OCI-M1 (cell line): ENCODE data around the gene PAN3.
"Not testable (repeated sequence)": the region's sequence is repeated elsewhere in the genome, so short reads cannot be mapped to it uniquely, and the experiment has no call there.

ENCODE experiments used
- DNase-seq: peaks from one replicate; lab custom pipeline; 2025; lab: John Stamatoyannopoulos, UW

The PAN3 gene

GRCh38 chr13:28138012-28138755 is at the start of gene PAN3:
TSS of gene PAN3 (plus strand) at chr13:28138545. CDS start at chr13:28138658, 113 bp downstream.
- DNase-seq: peak; percentile 88

- DNase-seq: no peak
These were observed 49.3 kb upstream of the PAN3 start for GRCh38 chr13:28089065-28089464.

GRCh38 chr13:28092431-28092830 is 45.9 kb upstream of the PAN3 start:
- no peak for DNase-seq

- DNase-seq: peak; percentile 76
These were observed 44.5 kb upstream of the PAN3 start for GRCh38 chr13:28093881-28094280.

GRCh38 chr13:28094306-28094705 is 44.0 kb upstream of the PAN3 start:
- peak; percentile 81 for DNase-seq

GRCh38 chr13:28097503-28097902 is 40.8 kb upstream of the PAN3 start:
- no peak for DNase-seq

GRCh38 chr13:28099396-28100149 is 38.8 kb upstream of the PAN3 start:
- no peak for DNase-seq

- no peak for DNase-seq
These were observed 37.9 kb upstream of the PAN3 start, which contains the start of gene FLT3 for GRCh38 chr13:28100150-28101121. TSS of gene FLT3 (minus strand) at chr13:28100576. CDS start at chr13:28100510, 66 bp downstream.

GRCh38 chr13:28101886-28102285 is 36.5 kb upstream of the PAN3 start:
- DNase-seq: not testable (repeated sequence)

- no peak for DNase-seq
These were observed 31.4 kb upstream of the PAN3 start for GRCh38 chr13:28106976-28107375.

GRCh38 chr13:28110414-28110813 is 27.9 kb upstream of the PAN3 start:
- DNase-seq: no peak

- no peak for DNase-seq
These were observed 21.6 kb upstream of the PAN3 start for GRCh38 chr13:28116736-28117135.

GRCh38 chr13:28117689-28118377 is 20.5 kb upstream of the PAN3 start:
- peak; percentile 35 for DNase-seq

- peak; percentile 9 for DNase-seq
These were observed 18.0 kb upstream of the PAN3 start for GRCh38 chr13:28120317-28120716.

GRCh38 chr13:28121224-28121623 is 17.1 kb upstream of the PAN3 start:
- DNase-seq: no peak

- DNase-seq: no peak
These were observed 10.3 kb upstream of the PAN3 start for GRCh38 chr13:28128030-28128429.

GRCh38 chr13:28128926-28129325 is 9.4 kb upstream of the PAN3 start:
- DNase-seq: no peak

- no peak for DNase-seq
These were observed 8.2 kb upstream of the PAN3 start for GRCh38 chr13:28129911-28130693.

GRCh38 chr13:28131646-28132045 is 6.7 kb upstream of the PAN3 start:
- no peak for DNase-seq

- DNase-seq: peak; percentile 55
These were observed 1.4 kb upstream of the PAN3 start for GRCh38 chr13:28136916-28137315.

GRCh38 chr13:28137596-28137995 is 749 bp upstream of the PAN3 start:
- DNase-seq: no peak
